ENCODE results near the gene TOP1. TPM values are rescaled to one million over a fixed set of nuclear protein-coding genes. Genes with fewer than 3 reads are reported as not detected.

TOP1 gene
- polyA plus RNA-seq, 3 donors: 6.9 to 11.5 (median 11.5) TPM

GRCh38 chr20:41135187-41135887 lies 106.7 kb downstream of the TOP1 start:
- 22% methylated on average over 8 of the region's 13 CpGs for WGBS (ENCODE audit: insufficient coverage)
- Histone ChIP-seq H3K4me1 (ENCODE audit: control insufficient read depth in 1 of 2, insufficient read depth in 2 of 2, low read length in 2 of 2) (peaks cover 14 to 17% of the 10 kb centered on the region in 2 donors), H3K27me3 (ENCODE audit: control insufficient read depth in 2 of 2, insufficient read depth in 2 of 2, low read length in 2 of 2) (peaks cover 19 to 39% of the 10 kb centered on the region in 2 donors), H3K9me3 (replicated peaks in 1 of 2; ENCODE audit: control insufficient read depth in 1 of 2, insufficient read depth in 1 of 2, low read length in 2 of 2) (no peaks in the 10 kb centered on the region), H2AFZ (ENCODE audit: insufficient read depth, low read depth, low read length, poor library complexity, severe bottlenecking) (no peak overlapping the region), H4K20me1 (ENCODE audit: insufficient read depth, low read length) (no peaks in the 10 kb centered on the region), H3K27ac (ENCODE audit: low read depth in 1 of 2, low read length in 2 of 2) (no peak overlapping the region), H3K9ac (ENCODE audit: insufficient read depth, low read length, poor library complexity, severe bottlenecking) (no peak overlapping the region), H3K79me2 (ENCODE audit: insufficient read depth, low read length) (no peaks in the 10 kb centered on the region), H3K4me2 (replicated peaks; ENCODE audit: extremely low read depth, low read length, poor library complexity, severe bottlenecking) (no peak overlapping the region), H3K36me3 (replicated peaks in 1 of 2; ENCODE audit: control insufficient read depth in 1 of 2, insufficient read depth in 2 of 2, low read length in 2 of 2) (no peaks in the 10 kb centered on the region), H3K4me3 (replicated peaks in 1 of 3; ENCODE audit: low read depth in 2 of 3, low read length in 3 of 3) (no peak overlapping the region)
- peak; percentile 17 to 45 (median 37) for DNase-seq
- peaks cover 0 to 8% of the 10 kb centered on the region in 2 donors for H3K36me3 Mint-ChIP-seq
- H3K4me1 Mint-ChIP-seq: peaks cover 6% of the 10 kb centered on the region
- H3K27ac Mint-ChIP-seq: peak overlapping the region in 1 of 7 donors; percentile 52
- TF ChIP-seq CTCF (IDR thresholded peaks at IDR 0.05): peak; percentile 86
- intact Hi-C loops (cut with micrococcal nuclease): no loop called here
- peaks cover 0 to 4% (median 2%) of the 10 kb centered on the region in 7 donors for H3K9me3 Mint-ChIP-seq
- H3K4me3 Mint-ChIP-seq: peak overlapping the region; percentile 89
- peaks cover 39 to 47% (median 42%) of the 10 kb centered on the region in 3 donors for H3K27me3 Mint-ChIP-seq (ENCODE audit: low read depth in 3 of 3)

- peaks cover 39 to 52% (median 46%) of the 10 kb centered on the region in 3 donors for H3K27me3 Mint-ChIP-seq (ENCODE audit: low read depth in 3 of 3)
- peaks cover 0 to 4% (median 2%) of the 10 kb centered on the region in 7 donors for H3K9me3 Mint-ChIP-seq
- peak overlapping the region; percentile 70 for H3K4me2 ChIP-seq (replicated peaks; ENCODE audit: extremely low read depth, low read length, poor library complexity, severe bottlenecking)
- H3K4me3 Mint-ChIP-seq: peak overlapping the region; percentile 89
- peaks cover 14 to 17% of the 10 kb centered on the region in 2 donors for H3K4me1 ChIP-seq (ENCODE audit: control insufficient read depth in 1 of 2, insufficient read depth in 2 of 2, low read length in 2 of 2)
- peak overlapping the region; percentile 77 for H2AFZ ChIP-seq (ENCODE audit: insufficient read depth, low read depth, low read length, poor library complexity, severe bottlenecking)
- intact Hi-C loops (cut with micrococcal nuclease): no loop called here
- 29% methylated on average over 22 of the region's 23 CpGs for WGBS (ENCODE audit: insufficient coverage)
- no peaks in the 10 kb centered on the region for H4K20me1 ChIP-seq (ENCODE audit: insufficient read depth, low read length)
- no peaks in the 10 kb centered on the region for H3K9me3 ChIP-seq (replicated peaks in 1 of 2; ENCODE audit: control insufficient read depth in 1 of 2, insufficient read depth in 1 of 2, low read length in 2 of 2)
- TF ChIP-seq CTCF (IDR thresholded peaks at IDR 0.05): no peak
- peak overlapping the region; percentile 79 for H3K9ac ChIP-seq (ENCODE audit: insufficient read depth, low read length, poor library complexity, severe bottlenecking)
- peaks cover 6% of the 10 kb centered on the region for H3K4me1 Mint-ChIP-seq
- no peaks in the 10 kb centered on the region for H3K79me2 ChIP-seq (ENCODE audit: insufficient read depth, low read length)
- H3K27ac ChIP-seq (ENCODE audit: low read depth in 1 of 2, low read length in 2 of 2): no peak overlapping the region
- H3K27me3 ChIP-seq (ENCODE audit: control insufficient read depth in 2 of 2, insufficient read depth in 2 of 2, low read length in 2 of 2): peaks cover 19 to 39% of the 10 kb centered on the region in 2 donors
- peaks cover 0 to 8% of the 10 kb centered on the region in 2 donors for H3K36me3 Mint-ChIP-seq
- peak in 2 of 3 donors; percentile 24 to 32 for DNase-seq
- H3K27ac Mint-ChIP-seq: peak overlapping the region in 4 of 7 donors; percentile 52 to 85 (median 76)
- peak overlapping the region; percentile 58 to 80 (median 75) for H3K4me3 ChIP-seq (replicated peaks in 1 of 3; ENCODE audit: low read depth in 2 of 3, low read length in 3 of 3)
- no peaks in the 10 kb centered on the region for H3K36me3 ChIP-seq (replicated peaks in 1 of 2; ENCODE audit: control insufficient read depth in 1 of 2, insufficient read depth in 2 of 2, low read length in 2 of 2)
Observed at GRCh38 chr20:41135888-41136679, 107.5 kb downstream of the TOP1 start.

All from CD14-positive monocyte (primary cell).